RWPE2 (cell line): ENCODE data around the gene TBL1XR1.

Source experiments
- ATAC-seq: fragments of 200-7000 bp; cut with Tn5 transposase; 3 replicates; pipeline ENCODE4 v1.9.1; 2021; ENCODE audit warnings: low read depth
- DNase-seq: peaks from one replicate; pipeline ENCODE4 v3.0.0-alpha.2; 2020; ENCODE audit warnings: low spot score
- H3K27ac ChIP-seq: fragments of 450-650 bp; 2 replicates; pipeline ENCODE4 v1.5.1; 2017; ENCODE audit warnings: mild to moderate bottlenecking; ENCODE audit not compliant: poor library complexity, severe bottlenecking
- H3K27me3 ChIP-seq: fragments of 250-450 bp; sonication (Bioruptor Pico); 2 replicates; pipeline ENCODE4 v1.5.1; 2021; ENCODE audit warnings: mild to moderate bottlenecking, moderate library complexity; ENCODE audit not compliant: insufficient read depth, poor library complexity, severe bottlenecking
- H3K36me3 ChIP-seq: fragments of 250-450 bp; sonication (Bioruptor Pico); 2 replicates; pipeline ENCODE4 v1.5.1; 2020; ENCODE audit warnings: low read depth, mild to moderate bottlenecking, moderate library complexity
- H3K4me1 ChIP-seq: fragments of 250-450 bp; sonication (Bioruptor Pico); 2 replicates; pipeline ENCODE4 v1.5.1; 2021; ENCODE audit warnings: mild to moderate bottlenecking, moderate library complexity; ENCODE audit not compliant: insufficient read depth, poor library complexity, severe bottlenecking
- H3K4me3 ChIP-seq: fragments of 250-450 bp; sonication (Bioruptor Pico); 2 replicates; pipeline ENCODE4 v1.5.1; 2021; ENCODE audit warnings: mild to moderate bottlenecking, moderate library complexity; ENCODE audit not compliant: severe bottlenecking
- H3K9me3 ChIP-seq: fragments of 250-450 bp; sonication (Bioruptor Pico); 2 replicates; pipeline ENCODE4 v1.5.1; 2021; ENCODE audit warnings: mild to moderate bottlenecking, moderate library complexity; ENCODE audit not compliant: severe bottlenecking
- TF ChIP-seq, protein P1 (sequence below): fragments of 450-650 bp; IDR thresholded peaks from one replicate; pipeline ENCODE4 v1.5.1; 2017; ENCODE audit warnings: mild to moderate bottlenecking, moderate library complexity; ENCODE audit not compliant: poor library complexity, severe bottlenecking

TBL1XR1 gene

DNA sequence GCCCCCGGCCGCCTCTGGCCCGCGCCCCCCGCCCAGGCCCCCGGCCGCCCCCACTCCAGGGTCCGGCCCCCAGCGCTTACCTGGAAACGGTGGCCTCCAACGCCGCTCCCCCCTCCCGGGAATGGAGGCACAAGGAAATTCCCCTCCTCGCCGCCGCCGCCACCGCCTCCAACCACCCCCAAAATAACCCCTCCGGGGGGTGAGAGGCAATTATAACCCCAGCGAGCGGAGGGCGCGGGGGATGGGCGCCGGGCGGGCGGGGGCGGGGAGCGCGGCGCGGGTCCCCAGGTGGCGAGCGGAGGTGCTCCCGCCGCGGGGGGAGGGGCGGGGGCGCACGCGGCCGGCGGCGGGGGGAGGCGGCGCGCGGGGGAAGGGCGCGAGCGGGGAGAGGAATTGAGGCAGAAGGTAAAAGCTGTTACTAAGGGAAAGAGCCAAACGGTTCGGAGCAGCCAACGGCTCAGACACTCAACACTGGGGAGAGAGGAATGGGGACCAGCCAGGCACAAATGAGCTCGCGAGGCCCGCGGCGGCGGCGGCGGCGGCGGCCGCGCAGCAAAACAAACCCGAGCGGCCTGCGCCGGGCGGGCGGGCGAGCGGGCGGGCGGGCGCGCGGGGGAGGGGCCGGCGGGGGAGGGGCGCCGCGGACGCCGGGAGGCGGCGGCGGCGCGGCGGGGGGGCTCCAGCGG is at the start of gene TBL1XR1:
TBL1XR1 (minus strand) TSS at position 442 of the 686 bp plus-strand sequence. CDS start 132,505 bp downstream, outside the sequence.
- TF ChIP-seq, protein P1, sequence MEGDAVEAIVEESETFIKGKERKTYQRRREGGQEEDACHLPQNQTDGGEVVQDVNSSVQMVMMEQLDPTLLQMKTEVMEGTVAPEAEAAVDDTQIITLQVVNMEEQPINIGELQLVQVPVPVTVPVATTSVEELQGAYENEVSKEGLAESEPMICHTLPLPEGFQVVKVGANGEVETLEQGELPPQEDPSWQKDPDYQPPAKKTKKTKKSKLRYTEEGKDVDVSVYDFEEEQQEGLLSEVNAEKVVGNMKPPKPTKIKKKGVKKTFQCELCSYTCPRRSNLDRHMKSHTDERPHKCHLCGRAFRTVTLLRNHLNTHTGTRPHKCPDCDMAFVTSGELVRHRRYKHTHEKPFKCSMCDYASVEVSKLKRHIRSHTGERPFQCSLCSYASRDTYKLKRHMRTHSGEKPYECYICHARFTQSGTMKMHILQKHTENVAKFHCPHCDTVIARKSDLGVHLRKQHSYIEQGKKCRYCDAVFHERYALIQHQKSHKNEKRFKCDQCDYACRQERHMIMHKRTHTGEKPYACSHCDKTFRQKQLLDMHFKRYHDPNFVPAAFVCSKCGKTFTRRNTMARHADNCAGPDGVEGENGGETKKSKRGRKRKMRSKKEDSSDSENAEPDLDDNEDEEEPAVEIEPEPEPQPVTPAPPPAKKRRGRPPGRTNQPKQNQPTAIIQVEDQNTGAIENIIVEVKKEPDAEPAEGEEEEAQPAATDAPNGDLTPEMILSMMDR, result no peak
- peak within 1 kb of the TSS; percentile 96 for H3K27ac ChIP-seq
- DNase-seq, result peak; percentile 86
- no peaks in the 10 kb centered on the region for H3K27me3 ChIP-seq
- peak; percentile 61 for ATAC-seq
- peak within 1 kb of the TSS; percentile 59 for H3K4me3 ChIP-seq
- H3K9me3 ChIP-seq, result no peaks in the 10 kb centered on the region
- H3K4me1 ChIP-seq, result peaks cover 27% of the 10 kb centered on the region
- peaks cover 4% of the 10 kb centered on the region; the same call in 1 of the 2 replicates for H3K36me3 ChIP-seq

DNA sequence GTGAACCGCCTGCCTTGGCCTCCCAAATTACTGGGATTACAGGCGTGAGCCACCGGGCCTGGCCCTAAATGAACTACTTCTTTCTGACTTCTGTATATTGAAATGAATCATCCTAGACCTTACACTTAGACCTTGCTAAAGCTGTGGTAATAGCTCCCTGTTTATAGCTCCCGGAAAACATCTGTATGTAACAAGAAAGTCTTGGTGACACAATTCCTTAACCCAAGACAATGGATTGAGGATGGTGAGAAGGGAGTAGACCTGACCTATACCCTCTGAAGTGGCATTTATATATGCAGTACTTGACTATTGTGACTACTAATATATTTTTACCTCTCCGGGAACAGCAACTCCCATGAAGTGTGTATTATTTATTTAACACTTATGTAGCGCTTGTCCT is 48.0 kb upstream of the TBL1XR1 start:
- Histone ChIP-seq H3K36me3 (no peaks in the 10 kb centered on the region), H3K4me1 (no peaks in the 10 kb centered on the region), H3K4me3 (no peak overlapping the region), H3K27me3 (no peaks in the 10 kb centered on the region), H3K27ac (no peak overlapping the region), H3K9me3 (no peaks in the 10 kb centered on the region)
- no peak for ATAC-seq
- TF ChIP-seq, protein P1, result no peak
- no peak for DNase-seq

DNA sequence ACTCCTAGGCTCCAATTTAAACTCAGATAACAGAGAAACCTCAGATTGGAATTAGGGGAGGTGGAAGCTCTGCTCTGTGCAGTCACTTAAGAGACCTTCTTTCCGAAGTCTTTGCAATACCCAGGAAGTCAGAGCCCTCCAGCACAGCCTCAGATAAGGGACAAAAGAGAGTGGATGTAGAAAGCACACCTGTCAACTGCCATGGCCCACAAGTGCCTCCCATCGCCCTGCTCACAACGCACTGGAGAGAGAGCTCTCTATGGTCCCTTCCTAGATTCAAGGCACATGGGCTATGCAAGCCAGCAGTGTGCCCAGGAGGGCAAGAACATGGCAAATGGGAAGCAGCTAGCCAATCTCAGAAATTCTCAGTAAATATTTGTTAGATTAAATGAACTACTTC is 47.3 kb upstream of the TBL1XR1 start:
- no peak for DNase-seq
- ATAC-seq, result no peak
- TF ChIP-seq, protein P1, result no peak
- Histone ChIP-seq H3K9me3 (no peaks in the 10 kb centered on the region), H3K27me3 (no peaks in the 10 kb centered on the region), H3K4me1 (no peaks in the 10 kb centered on the region), H3K36me3 (no peaks in the 10 kb centered on the region), H3K27ac (no peak overlapping the region), H3K4me3 (no peak overlapping the region)

DNA sequence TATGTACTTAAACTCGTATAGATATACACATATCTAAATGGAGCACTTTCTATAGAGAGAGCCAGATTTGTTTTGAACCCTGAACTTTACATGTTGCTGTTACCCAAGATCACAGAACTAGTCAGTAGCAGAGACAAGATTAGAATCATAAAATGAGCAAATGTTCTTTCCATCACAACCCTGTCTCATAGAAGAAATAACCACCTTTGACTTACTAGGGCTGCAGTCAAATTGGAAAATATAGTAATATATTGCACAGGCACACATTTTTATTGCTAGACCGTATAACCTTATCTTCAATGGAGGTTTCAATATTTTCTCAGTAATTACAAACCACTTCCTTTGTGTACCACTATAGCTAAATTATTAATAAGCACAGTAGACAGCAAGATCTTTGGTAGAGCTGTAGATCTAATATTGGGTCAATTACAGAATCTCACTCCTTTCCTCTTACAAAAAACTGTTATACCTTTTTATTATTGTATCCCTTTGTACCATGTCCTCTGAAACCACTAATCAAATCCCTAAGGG is 41.5 kb upstream of the TBL1XR1 start:
- H3K4me3 ChIP-seq, result no peak overlapping the region
- no peak overlapping the region for H3K27ac ChIP-seq
- H3K36me3 ChIP-seq, result no peaks in the 10 kb centered on the region
- no peaks in the 10 kb centered on the region for H3K4me1 ChIP-seq
- TF ChIP-seq, protein P1, result no peak
- no peaks in the 10 kb centered on the region for H3K27me3 ChIP-seq
- no peak for DNase-seq
- no peaks in the 10 kb centered on the region for H3K9me3 ChIP-seq
- ATAC-seq, result no peak

DNA sequence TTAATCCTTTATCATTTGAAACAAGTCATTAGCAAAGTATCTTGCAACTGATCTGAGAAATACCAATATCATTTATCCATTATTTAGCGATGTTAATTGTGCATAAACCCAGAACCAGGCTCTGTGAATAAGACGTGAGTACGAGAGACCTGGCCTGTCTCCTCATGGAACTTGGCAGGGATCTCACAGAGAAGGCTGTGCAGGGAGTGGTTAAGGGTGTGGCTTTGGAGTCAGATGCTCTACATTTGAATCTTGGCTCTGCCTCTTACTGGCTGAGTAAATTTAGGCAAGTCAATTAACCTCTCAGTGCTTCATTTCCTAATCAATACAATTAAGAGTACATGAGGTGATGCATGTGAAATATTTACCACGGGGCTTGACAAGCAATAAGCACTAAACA is 39.9 kb upstream of the TBL1XR1 start:
- Histone ChIP-seq H3K4me1 (no peaks in the 10 kb centered on the region), H3K27ac (no peak overlapping the region), H3K4me3 (no peak overlapping the region), H3K36me3 (no peaks in the 10 kb centered on the region), H3K9me3 (no peaks in the 10 kb centered on the region), H3K27me3 (no peaks in the 10 kb centered on the region)
- no peak for ATAC-seq
- DNase-seq, result no peak
- TF ChIP-seq, protein P1, result no peak
